ENCODE results near the gene LRRC45.

The LRRC45 gene

GRCh38 chr17:82065638-82066303 lies 42.7 kb downstream of the LRRC45 start, which contains the start of gene DUS1L:
TSS of gene DUS1L (minus strand) at chr17:82065804. CDS start at chr17:82065059, 745 bp downstream.
- no peak for DNase-seq

- DNase-seq: no peak
These were observed 47.5 kb downstream of the LRRC45 start for GRCh38 chr17:82070611-82071010.

- DNase-seq: no peak
These were observed 49.7 kb downstream of the LRRC45 start for GRCh38 chr17:82072827-82073226.

GRCh38 chr17:82073446-82073845 lies 50.3 kb downstream of the LRRC45 start:
- DNase-seq: no peak

- no peak for DNase-seq
These were observed 53.1 kb downstream of the LRRC45 start for GRCh38 chr17:82076018-82076784.

GRCh38 chr17:82076785-82077591 lies 53.9 kb downstream of the LRRC45 start:
- no peak for DNase-seq

- DNase-seq: no peak
These were observed 54.7 kb downstream of the LRRC45 start for GRCh38 chr17:82077617-82078358.

- DNase-seq: no peak
These were observed 55.3 kb downstream of the LRRC45 start for GRCh38 chr17:82078433-82078832.

GRCh38 chr17:82079001-82079677 lies 56.0 kb downstream of the LRRC45 start:
- DNase-seq: no peak

GRCh38 chr17:82080048-82080788 lies 57.1 kb downstream of the LRRC45 start:
- DNase-seq: no peak
